ENCODE results near the gene AARS2. TPM values are rescaled to one million over a fixed set of nuclear protein-coding genes. Genes with fewer than 3 reads are reported as not detected.

The AARS2 gene
- total and polyA plus RNA-seq, 2 of the 8 experiments (the other 6 are each of a cell fraction or from before 2014, with no cell fraction given): 8.6 to 20.4 TPM

- TF ChIP-seq CTBP2 (IDR thresholded peaks at IDR 0.05; ENCODE audit: borderline replicate concordance, insufficient read depth, insufficient read length, low read length) (no peak), CEBPB (IDR thresholded peaks at IDR 0.05; ENCODE audit: low read depth, low read length) (no peak), BACH1 (IDR thresholded peaks at IDR 0.05; ENCODE audit: low read length) (peak; percentile 62; the same call in 1 of the 2 replicates), RXRA (IDR thresholded peaks at IDR 0.05; ENCODE audit: insufficient read depth, low read depth, low read length) (no peak), GABPA (IDR thresholded peaks at IDR 0.05; ENCODE audit: borderline replicate concordance, insufficient read depth, low read length) (no peak), MAFK (IDR thresholded peaks at IDR 0.05; ENCODE audit: low read depth, low read length) (peak; percentile 42; the same call in 1 of the 2 replicates), CHD2 (IDR thresholded peaks at IDR 0.05; ENCODE audit: low read length) (no peak), TEAD4 (IDR thresholded peaks at IDR 0.05; ENCODE audit: low read depth, low read length) (no peak)
Observed at GRCh38 chr6:44304282-44305199, 8.6 kb downstream of the AARS2 start (continued).
